NCI-H226 (cell line): ENCODE data around the gene SHISA9.

Source experiments
- DNase-seq: peaks from one replicate; pipeline ENCODE4 v3.0.0-alpha.2; 2015

SHISA9 gene

GRCh38 chr16:13203725-13204124, 302.3 kb downstream of the SHISA9 start:
- DNase-seq, result no peak

DNA sequence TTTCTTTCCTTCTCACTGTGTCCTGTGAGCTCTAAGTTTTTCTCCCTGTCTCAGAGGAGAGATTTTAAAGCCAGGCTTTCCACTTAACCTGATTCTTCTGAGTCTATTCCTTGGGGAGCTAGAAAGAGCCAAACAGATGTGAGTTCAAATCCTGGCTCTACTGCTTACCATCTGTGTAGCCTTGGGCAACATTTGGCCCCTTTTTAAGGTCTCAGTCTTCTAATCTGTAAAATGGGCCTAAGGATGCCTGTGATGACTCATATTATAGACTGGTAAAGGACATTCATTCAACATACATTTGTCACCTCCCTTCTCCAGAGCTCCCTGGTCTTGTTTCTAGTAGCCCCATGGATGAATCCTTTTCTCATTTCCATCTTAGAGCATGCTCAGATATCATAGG, 304.0 kb downstream of the SHISA9 start:
- DNase-seq, result no peak

- DNase-seq, result no peak
Observed at GRCh38 chr16:13206606-13207005, 305.2 kb downstream of the SHISA9 start.

GRCh38 chr16:13207151-13207550, 305.8 kb downstream of the SHISA9 start:
- DNase-seq, result no peak

DNA sequence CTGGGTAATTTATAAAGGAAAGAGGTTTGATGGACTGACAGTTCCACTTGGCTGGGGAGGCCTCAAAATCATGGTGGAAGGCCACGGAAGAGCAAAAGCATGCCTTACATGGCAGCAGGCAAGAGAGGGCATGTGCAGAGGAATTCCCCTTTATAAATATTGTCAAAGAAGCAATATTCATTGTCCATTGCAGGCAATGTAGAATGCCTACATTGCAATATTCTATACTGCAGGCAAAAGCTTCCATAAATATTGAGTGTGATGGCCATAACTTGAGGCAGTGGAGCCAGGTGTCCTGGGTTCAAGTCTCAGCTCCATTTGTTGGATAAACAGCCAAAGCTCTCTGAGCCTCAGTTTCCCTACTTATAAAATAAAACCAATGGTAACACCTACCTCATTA, 322.3 kb downstream of the SHISA9 start:
- DNase-seq, result no peak

DNA sequence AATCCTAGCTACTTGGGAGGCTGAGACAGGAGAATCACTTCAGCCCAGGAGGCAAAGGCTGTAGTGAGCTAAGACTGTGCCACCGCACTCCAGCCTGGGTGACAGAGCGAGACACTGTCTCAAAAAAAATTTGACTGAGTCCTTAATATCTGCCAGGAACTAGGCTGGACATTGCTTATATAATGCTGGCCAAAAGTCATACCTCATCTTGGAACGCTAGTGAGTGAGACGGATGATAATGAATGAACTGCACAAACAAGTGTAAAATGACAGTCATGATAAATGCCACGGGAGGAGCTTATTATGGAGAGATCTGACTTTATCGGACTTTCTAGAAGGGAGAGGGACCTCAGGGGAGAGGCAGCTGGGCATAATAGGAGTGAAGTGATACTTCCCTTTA, 327.6 kb downstream of the SHISA9 start:
- DNase-seq, result no peak

DNA sequence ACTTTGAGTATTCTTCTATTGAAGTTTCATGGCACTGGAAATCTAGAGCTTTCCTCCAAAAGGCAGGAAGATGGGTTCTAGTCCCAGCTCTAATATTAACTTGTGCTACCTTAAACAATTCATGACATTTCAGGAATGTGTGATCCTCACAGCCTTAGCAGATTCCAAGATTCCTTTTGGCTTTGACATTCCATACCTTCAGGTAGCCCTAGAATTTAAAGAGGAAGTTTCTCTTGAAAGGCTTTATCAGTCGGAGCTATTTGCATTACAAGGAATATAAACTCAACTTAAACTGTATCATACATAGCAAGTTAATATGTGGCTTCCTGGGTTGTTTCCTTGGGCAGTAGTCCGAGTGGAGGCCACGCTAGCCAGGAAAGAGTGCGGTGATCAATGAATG, 330.0 kb downstream of the SHISA9 start:
- DNase-seq, result no peak

DNA sequence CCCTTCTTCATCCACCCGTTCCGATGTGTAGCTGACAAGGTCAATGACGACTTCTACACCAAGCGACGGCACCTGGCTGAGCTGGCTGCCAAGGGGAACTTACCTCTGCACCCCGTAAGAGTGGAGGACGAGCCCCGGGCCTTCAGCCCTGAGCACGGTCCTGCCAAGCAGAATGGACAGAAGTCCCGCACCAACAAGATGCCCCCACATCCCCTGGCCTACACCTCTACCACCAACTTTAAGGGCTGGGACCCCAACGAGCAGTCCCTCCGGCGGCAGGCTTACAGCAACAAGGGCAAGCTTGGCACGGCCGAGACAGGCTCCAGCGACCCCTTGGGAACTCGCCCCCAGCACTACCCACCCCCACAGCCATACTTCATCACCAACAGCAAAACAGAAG, 333.6 kb downstream of the SHISA9 start:
- no peak for DNase-seq

DNA sequence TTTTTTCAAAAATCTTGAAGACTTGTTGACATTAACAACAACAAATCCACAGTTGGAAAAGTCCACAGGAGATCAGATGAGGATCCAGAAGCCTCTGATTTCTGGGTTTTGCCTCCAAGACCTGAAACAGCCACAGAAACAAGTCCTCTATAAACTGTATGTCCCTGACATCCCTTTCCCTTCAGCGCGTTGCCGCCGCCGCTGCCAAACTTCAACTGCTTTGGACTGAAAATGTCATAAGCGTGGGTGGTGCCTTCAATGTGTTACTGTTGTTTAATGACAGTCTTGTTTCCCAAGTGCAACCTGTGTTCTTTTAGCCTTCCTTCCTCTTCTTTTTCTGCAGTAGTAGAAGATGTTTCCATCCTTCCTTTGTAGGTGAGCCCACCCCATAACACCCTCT, 334.9 kb downstream of the SHISA9 start:
- DNase-seq, result no peak

DNA sequence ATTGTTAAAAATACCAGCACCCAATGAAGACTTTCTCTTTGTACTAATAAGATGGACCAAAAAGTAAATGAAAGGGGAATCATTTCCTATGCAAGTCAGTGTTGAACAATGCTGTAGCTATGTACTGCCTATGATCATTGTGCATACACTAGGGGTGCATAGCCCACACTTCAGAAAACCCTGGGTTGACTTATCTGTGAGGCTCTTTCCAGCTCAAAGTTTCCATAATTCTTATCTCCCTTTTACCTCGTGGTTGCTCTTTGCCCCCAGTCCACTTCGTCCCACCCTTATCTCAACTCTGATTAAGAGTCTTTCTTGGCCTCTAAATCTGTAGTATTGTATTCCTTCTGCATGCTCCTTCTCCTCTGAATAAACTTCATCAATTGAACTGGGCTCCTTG, 336.8 kb downstream of the SHISA9 start:
- DNase-seq, result no peak

DNA sequence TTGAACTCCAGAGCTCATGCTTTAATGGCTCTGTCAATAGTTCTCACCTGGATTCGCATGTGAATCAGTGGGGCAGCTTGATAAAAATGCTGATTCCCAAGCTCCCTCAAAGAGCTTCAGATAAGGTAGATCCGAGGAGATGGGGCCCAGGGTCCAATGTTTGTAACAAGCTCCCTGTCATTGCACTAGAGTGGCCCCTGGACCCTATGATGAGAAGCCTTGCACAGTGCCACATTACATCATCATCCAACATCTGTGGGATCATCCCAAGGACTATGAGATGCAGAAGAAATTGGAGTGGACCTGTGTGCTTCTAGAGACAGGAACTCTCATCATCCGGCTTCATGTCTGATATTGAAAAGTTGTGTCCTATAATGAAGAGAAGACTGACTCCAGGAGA, 340.8 kb downstream of the SHISA9 start:
- DNase-seq, result no peak

DNA sequence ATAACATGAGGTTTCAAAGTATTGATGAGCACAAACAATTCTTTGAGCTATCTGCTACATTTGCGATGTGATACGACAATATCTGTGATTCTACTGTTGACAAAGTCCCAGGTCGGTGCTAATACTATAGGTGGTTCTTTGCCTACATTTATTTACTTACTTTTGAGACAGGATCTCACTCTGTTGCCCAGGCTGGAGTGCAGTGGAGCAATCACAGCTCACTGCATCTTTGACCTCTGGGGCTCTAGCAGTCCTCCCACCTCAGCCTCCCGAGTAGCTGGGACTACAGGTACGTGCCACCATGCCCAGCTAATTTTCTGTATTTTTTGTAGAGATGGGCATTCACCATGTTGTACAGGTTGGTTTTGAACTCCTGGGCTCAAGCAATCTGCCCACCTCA, 343.4 kb downstream of the SHISA9 start:
- DNase-seq, result no peak

DNA sequence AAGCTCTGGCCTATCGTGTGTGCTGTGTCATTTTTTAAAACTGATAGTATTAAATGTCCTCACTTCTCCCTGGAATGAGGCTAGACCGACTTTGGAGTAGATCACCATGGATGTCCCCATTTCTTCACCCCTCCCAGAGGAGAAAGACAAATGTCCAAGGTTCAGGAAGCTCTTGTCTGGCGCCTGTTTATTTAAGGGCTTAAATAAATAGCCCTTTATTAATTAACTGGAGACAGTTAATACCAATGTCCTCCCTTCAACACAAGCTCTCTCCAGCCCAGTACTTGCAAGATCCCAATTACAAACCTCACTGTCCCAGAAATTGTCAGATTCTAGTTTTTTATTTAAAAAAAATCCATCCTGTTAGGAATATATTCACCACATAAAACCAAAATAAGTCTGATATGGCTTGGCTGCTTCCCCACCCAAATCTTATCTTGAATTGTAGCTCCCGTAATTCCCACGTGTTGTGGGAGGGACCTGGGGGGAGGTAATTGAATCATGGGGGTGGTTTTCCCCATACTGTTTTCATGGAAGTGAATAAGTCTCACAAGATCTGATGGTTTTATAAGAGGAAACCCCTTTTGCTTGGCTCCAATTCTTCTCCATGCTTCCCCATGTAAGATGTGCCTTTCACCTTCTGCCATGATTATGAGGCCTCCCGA, 344.4 kb downstream of the SHISA9 start:
- DNase-seq, result no peak

DNA sequence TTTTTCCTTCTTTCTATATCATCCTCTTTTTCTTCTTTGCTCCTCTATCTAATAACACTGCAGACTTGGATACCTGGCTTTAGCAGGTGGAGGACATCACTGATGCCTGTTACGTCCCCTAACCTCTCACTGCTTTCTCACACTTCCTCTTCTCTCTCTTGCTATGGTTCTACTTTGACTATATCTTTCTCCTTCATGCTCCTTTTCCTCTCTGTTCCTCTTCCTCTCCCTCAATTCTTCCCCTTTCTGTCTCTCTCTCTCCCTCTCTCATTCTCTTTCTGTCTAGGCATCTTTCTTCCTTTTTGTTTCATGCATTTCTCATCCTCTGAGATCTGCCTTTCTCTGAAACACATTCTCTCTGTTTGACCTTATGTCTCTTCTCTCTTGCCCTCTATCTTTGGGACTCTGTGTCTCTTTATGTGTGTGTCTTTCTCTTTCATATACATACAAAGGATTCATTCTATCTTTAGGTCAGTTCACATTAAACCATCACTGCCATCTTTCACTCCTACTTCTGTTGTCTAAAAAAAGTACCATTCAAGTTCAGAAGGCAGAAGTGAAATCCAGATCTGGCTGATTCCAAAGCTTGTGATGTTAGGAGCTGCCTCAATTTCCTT, 353.7 kb downstream of the SHISA9 start:
- no peak for DNase-seq

DNA sequence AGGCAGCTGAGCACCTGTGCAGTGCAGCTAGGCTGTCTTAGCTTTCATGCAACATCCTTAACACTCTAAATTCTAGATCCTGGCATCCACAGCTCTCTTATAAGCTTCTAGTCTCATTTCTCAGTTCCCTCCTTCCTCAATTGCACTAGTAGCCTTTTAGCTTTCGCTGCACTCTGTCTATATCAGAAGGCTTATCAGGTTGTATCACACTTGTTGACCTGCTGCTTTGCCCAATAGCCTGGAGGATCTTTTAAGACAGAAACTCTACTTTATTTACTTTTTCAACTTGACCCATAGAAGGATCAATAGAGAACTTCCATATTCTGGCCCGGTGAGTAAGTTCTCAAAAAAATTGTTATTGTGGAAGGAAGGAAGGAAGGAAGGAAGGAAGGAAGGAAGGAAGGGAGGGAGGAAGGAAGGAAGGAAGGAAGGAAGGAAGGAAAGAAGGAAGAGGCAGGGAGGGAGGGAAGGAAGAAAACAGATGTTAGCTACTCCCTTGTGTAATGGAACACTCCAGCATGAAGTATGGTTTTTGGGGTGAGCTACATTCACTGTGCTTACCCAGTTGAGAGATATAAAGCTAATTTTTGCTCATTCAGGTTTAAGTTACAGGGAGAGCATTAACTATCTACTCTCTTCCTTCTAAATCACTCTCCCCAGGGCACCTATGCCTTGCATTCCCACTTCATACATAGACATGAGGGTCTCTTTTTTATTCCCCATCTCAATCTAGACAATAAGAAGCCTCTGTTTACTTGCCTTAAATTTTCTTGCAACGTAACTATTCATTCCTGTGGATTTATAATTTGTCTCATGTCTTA, 361.1 kb downstream of the SHISA9 start:
- DNase-seq, result no peak

DNA sequence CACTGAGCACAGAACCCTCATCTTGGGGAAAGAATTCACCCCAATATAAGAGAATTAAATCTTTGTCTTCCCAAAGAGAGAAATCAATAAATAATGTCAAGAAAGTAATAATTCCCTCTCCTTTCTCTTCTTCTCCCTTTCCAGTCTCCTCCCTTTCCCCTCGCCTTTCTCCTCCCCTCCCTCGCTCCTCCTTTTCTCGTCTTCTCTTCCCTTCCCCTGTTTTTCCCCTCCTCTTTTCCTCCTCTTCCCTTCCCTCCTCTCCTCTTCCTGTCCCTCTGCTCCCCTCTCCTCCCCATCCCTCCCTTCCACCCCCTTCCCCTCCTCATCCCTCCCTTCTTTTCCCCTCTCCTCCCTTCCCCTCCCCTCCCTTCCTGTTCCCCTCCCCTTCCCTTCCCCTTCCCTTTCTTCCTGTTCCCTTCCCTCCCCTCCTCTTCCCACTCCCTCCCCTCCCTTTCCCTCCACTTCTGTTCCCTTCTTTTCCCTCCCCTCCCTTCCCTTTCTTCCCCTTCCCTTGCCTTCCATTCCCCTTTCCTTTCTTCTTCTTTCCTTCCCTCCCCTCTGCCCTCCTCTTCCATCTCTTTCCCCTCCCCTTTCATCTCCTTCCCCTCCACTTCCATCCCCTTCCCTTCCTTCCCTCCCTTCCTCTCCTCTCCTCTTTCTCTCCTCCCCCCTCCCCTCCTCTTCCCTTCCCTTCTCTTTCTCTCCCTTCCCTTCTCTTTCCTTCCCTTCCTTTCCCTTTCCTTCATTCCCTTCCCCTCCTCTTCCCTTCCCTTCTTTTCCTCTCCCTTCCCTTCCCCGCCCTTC, 363.6 kb downstream of the SHISA9 start:
- DNase-seq, result no peak

GRCh38 chr16:13269359-13269758, 368.0 kb downstream of the SHISA9 start:
- no peak for DNase-seq

DNA sequence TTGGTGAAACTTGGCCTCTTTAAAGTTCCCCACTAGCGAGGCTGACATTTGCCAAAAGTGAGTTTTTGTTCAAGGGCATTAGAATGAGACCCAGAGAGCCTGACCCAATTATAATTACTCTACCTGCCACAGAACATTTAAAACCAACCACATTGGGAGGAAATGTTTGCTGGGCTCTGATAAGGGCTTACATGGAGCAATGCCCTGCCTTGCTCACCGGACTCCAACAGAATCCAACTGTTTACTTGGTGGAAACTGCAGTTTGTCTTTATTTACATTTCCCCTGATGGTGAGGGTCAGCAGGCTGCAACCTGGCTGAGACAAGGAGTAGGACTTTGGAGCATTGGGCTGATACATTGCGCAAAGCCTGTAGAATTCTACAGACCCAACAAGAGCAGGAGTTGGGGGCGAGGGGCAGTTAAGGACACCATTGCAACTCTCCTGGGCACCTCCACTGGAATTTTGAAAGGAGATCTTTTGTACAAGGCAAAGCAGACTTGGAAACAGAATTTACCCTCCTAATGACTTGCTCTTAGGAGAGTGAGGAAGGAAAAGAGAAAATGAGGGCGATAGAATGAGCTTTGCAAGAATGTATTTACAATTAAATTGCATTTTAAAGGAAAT, 368.6 kb downstream of the SHISA9 start:
- DNase-seq, result no peak

- no peak for DNase-seq
Observed at GRCh38 chr16:13270602-13271001, 369.2 kb downstream of the SHISA9 start.

DNA sequence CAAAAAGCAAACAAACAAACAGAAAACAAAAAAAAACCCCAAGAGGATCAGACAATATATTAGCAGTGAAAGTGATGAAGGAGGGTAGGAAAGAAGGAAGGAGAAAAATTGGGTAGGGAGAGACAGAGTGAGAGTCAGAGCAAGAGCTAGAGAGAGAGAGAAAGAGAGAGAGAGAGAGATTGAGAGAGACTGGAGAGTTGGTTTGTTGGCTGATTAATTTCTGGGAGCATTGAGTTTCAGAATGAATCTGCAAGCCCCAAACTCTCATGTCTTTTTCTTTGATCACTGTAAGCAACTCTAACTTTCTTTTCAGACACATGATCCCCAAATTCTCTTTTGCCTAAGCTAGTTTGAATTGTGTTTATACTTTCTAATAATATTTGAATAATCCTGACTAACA, 388.1 kb downstream of the SHISA9 start:
- no peak for DNase-seq
